Lower lobe of right lung (tissue), 2 donors: ENCODE data around the gene ZNF280B. TPM values are rescaled to one million over a fixed set of nuclear protein-coding genes. Genes with fewer than 3 reads are reported as not detected.

Experiments
- ATAC-seq, 2 donors: fragments of 200-7000 bp; cut with Tn5 transposase; one replicate each; pipeline ENCODE4 v1.9.1; 2020 to 2022; ENCODE audit warnings: mild to moderate bottlenecking in 2 of 2, moderate library complexity in 2 of 2
- DNase-seq: peaks from one replicate; pipeline ENCODE4 v3.0.0-alpha.2; 2020
- H3K27ac ChIP-seq: fragments of 200-600 bp; one replicate; pipeline ENCODE4 v1.8.0; 2022
- H3K27me3 ChIP-seq: fragments of 200-600 bp; one replicate; pipeline ENCODE4 v1.8.0; 2022; ENCODE audit warnings: low read depth
- H3K36me3 ChIP-seq: fragments of 200-600 bp; one replicate; pipeline ENCODE4 v1.8.0; 2022; ENCODE audit warnings: mild to moderate bottlenecking
- H3K4me1 ChIP-seq: fragments of 200-600 bp; one replicate; pipeline ENCODE4 v1.8.0; 2022
- H3K4me3 ChIP-seq: fragments of 200-600 bp; one replicate; pipeline ENCODE4 v1.8.0; 2022; ENCODE audit warnings: mild to moderate bottlenecking
- H3K9me3 ChIP-seq: fragments of 200-600 bp; one replicate; pipeline ENCODE4 v1.8.0; 2022
- CTCF ChIP-seq: fragments of 200-600 bp; IDR thresholded peaks from one replicate; pipeline ENCODE4 v1.8.0; 2022; ENCODE audit warnings: antibody characterized with exemption, mild to moderate bottlenecking
- intact Hi-C: fragments of 100-400 bp; cut with DNase I; formaldehyde crosslinking; loops from one replicate; pipeline ENCODE4 v1.11.0; 2022
- total RNA-seq: library from RNA; stranded (reverse); fragmentation: NEBNext Ultra II Directional; extraction: Animal tissue kit (Norgen Biotek cat#: 25700); gene quantifications from one replicate; pipeline ENCODE4 v1.2.1, GENCODE V29; 2021
- donor health status: DM: no; HTN: yes; CAD: no; lungs with severe emphysema.

The ZNF280B gene
- total RNA-seq, 1 donor from 2014 or later: 0.86 TPM

DNA sequence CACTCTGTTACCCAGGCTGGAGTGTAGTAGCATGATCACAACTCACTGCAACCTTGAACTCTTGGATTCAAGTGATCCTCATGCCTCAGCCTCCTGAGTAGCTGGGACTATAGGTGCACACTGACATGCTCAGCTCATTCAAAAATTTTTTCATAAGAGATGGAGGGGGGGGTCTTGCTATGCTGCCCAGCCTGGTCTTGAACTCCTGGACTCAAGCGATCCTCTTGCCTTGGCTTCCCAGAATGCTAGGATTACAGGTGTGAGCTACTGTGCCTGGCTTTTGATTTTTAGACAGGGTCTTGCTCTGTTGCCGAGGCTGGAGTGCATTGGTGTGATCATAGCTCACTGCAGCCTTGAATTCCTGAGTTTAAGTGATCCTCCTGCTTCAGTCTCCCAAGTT is 36.5 kb upstream of the ZNF280B start:
- H3K36me3 ChIP-seq: no peaks in the 10 kb centered on the region
- H3K27me3 ChIP-seq: peaks cover 8% of the 10 kb centered on the region
- H3K27ac ChIP-seq: no peak overlapping the region
- H3K9me3 ChIP-seq: no peaks in the 10 kb centered on the region
- ATAC-seq (no peak), DNase-seq (no peak)
- no peak for TF ChIP-seq CTCF
- H3K4me3 ChIP-seq: no peak overlapping the region
- intact Hi-C loops: no loop called here
- no peaks in the 10 kb centered on the region for H3K4me1 ChIP-seq

- Histone ChIP-seq H3K27me3 (peaks cover 8% of the 10 kb centered on the region), H3K4me1 (no peaks in the 10 kb centered on the region), H3K4me3 (no peak overlapping the region), H3K36me3 (no peaks in the 10 kb centered on the region), H3K27ac (no peak overlapping the region), H3K9me3 (no peaks in the 10 kb centered on the region)
- TF ChIP-seq CTCF: no peak
- intact Hi-C loops: no loop called here
- no peak for ATAC-seq
- no peak for DNase-seq
Measured at GRCh38 chr22:22538226-22538989, 29.9 kb upstream of the ZNF280B start.

DNA sequence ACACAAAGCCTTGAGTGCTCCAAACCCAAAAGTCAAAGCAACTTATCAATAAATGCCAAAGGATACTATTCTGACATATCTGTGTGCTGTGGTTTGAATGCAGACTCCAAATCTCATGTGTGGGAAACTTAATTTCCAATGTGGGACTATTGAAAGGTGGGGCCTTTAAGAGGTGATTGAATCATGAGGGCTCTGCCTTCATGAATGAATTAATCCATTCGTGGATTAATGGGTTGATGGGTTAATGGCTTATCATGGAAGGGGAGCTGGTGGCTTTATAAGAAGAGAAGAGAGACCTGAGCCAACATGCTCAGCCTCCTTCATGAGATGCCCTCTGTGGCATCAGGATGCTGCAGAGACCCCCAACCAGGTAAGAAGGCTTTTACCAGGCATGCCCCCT is 28.4 kb upstream of the ZNF280B start:
- no peaks in the 10 kb centered on the region for H3K36me3 ChIP-seq
- ATAC-seq: no peak
- intact Hi-C loops: no loop called here

GRCh38 chr22:22536515-22536914 is 28.0 kb upstream of the ZNF280B start:
- intact Hi-C loops: no loop called here
- H3K4me1 ChIP-seq: no peaks in the 10 kb centered on the region
- no peak overlapping the region for H3K27ac ChIP-seq
- DNase-seq (no peak), ATAC-seq (no peak)
- no peaks in the 10 kb centered on the region for H3K36me3 ChIP-seq
- peaks cover 8% of the 10 kb centered on the region for H3K27me3 ChIP-seq
- no peaks in the 10 kb centered on the region for H3K9me3 ChIP-seq
- no peak overlapping the region for H3K4me3 ChIP-seq
- no peak for TF ChIP-seq CTCF

More for the DNA sequence above, 28.4 kb upstream of the ZNF280B start:
- peaks cover 8% of the 10 kb centered on the region for H3K27me3 ChIP-seq
- no peak overlapping the region for H3K27ac ChIP-seq
- TF ChIP-seq CTCF: no peak
- no peaks in the 10 kb centered on the region for H3K4me1 ChIP-seq
- no peak overlapping the region for H3K4me3 ChIP-seq
- H3K9me3 ChIP-seq: no peaks in the 10 kb centered on the region
- DNase-seq: no peak

DNA sequence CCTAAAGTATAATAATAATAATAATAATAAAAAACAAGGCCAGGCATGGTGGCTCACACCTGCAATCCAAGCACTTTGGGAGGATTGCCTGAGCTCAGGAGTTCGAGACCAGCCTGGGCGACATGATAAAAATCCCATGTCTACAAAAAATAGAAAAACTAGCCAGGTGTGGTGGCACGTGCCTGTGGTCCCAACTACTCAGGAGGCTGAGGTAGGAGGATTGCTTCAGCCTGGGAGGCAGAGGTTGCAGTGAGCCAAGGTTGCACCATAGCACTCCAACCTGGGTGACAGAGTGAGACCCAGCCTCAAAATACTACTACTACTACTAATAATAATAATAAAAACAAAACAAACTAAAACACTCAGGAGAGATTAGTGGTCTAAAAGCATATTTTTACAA is 27.1 kb upstream of the ZNF280B start:
- intact Hi-C loops: no loop called here
- DNase-seq: no peak
- ATAC-seq: no peak
- no peaks in the 10 kb centered on the region for H3K4me1 ChIP-seq
- H3K27ac ChIP-seq: no peak overlapping the region
- H3K4me3 ChIP-seq: no peak overlapping the region
- no peaks in the 10 kb centered on the region for H3K9me3 ChIP-seq
- no peaks in the 10 kb centered on the region for H3K36me3 ChIP-seq
- TF ChIP-seq CTCF: no peak
- peaks cover 3% of the 10 kb centered on the region for H3K27me3 ChIP-seq
